GM12874 (cell line): ENCODE data around the gene ZNF669.

Source experiments
- TF ChIP-seq, protein P1 (sequence below): IDR thresholded peaks from 2 replicates; pipeline ENCODE4 v1.5.1; 2011; ENCODE audit warnings: low read depth, mild to moderate bottlenecking, control low read depth, low read length, moderate library complexity; ENCODE audit not compliant: insufficient read depth

Gene ZNF669

DNA sequence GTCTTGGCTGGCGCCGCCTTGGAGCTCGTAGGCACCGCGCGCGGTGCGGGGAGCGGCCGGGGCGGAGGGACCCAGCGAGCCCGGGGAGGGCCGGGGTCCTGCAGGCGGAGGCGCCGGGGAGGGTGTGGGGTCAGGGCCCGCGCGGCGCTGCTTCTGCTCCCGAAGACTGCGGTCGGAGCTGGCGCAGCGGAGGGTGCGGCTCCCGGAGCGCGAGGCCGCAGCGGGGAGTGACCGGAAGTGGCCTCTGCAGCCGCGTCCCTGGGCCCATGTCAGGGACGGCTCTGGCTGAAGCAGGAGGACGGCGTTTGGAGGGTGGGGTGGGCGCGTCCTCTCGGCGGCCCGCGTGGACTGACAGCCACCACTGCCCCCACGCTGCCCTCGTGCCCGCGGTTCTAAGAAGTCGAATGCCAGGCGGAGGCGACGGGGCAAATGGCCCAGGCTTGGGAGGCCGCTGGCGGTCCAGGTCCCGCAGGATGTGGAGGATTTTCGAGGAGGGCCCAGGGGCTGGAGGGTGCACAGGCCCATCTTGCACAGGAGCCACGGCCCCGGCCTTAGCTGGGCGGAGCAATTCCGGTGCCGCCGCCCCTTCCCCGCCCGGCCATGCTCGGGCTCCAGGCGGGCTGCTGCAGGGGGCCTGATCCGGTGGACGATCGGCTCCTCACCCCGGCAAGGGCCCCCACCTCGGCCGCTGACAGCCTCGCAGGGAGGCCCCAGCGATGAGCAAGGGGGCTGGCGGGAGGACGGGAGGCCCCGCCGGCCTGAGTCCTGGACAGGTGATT lies 7.7 kb upstream of the ZNF669 start:
- TF ChIP-seq, protein P1, sequence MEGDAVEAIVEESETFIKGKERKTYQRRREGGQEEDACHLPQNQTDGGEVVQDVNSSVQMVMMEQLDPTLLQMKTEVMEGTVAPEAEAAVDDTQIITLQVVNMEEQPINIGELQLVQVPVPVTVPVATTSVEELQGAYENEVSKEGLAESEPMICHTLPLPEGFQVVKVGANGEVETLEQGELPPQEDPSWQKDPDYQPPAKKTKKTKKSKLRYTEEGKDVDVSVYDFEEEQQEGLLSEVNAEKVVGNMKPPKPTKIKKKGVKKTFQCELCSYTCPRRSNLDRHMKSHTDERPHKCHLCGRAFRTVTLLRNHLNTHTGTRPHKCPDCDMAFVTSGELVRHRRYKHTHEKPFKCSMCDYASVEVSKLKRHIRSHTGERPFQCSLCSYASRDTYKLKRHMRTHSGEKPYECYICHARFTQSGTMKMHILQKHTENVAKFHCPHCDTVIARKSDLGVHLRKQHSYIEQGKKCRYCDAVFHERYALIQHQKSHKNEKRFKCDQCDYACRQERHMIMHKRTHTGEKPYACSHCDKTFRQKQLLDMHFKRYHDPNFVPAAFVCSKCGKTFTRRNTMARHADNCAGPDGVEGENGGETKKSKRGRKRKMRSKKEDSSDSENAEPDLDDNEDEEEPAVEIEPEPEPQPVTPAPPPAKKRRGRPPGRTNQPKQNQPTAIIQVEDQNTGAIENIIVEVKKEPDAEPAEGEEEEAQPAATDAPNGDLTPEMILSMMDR: no peak

DNA sequence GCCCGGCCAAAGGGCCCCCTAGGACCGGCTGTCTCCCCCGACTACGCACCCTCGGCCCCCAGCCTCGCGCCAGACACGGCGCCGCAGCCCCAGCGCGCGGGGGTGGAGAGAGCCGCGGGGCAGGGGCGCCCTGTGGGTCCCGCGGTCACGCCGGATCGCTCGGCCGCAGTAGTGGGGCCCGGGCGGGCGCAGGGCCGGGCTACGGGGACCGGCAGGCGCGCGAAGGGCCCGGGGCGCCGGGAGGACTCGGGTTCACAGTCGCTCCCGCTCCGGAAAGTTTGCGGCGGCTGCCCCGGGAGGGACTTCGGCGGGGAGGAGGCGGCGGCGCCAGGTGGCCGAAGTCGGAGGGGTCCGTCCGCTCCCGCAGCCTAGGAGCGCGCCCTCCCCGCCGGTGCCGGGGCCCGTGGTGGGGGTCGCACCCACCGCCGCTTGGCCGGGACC lies 7.1 kb upstream of the ZNF669 start:
- TF ChIP-seq, protein P1: no peak

DNA sequence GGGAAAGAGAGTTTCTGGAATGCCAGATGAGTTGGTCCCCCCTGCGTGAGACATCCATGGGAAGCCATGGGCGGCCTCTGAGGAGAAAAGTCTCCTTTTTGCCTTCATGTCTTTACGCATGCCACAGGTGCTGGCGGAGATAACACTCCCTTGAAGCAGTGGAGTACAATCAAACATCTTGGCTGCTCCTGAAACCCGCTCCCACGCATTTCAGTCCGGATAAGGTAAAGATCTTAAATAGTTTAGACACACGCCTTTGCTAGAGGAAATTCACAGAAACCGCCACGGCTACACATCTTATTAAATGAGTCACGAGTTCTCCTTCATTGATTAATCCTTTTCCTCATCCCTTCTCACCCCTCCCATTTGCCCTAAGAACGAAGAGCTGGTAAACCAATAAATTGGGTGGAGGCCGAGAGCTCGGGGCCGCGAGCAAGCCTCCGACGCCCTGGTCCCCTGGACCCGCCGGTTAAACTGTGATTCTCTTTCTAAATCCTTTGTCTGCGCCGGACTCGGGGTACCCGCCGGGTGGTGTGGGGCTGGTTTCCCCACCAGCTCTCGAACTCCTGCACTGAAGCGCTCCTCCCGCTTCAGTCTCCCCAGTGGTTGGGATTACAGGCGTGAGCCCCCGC lies 6.6 kb upstream of the ZNF669 start:
- TF ChIP-seq, protein P1: no peak

DNA sequence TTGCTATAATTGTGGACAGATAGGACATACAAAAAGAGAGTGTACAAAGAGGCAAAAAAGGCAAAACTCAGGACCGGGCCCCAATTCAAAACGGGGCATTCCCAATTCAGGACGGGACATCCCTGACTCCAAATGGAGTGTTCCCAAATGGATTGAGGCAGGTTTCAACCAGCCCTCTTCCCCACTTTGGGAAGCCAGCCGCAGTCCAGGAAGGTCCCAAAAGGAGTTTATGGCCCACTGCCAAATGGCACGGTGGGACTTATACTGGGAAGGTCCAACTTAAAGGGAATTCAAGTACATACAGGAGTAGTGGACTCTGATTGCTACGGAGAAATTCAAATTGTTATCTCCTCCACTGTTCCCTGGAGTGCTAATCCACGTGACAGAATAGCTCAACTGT lies 3.5 kb upstream of the ZNF669 start:
- TF ChIP-seq, protein P1: no peak

DNA sequence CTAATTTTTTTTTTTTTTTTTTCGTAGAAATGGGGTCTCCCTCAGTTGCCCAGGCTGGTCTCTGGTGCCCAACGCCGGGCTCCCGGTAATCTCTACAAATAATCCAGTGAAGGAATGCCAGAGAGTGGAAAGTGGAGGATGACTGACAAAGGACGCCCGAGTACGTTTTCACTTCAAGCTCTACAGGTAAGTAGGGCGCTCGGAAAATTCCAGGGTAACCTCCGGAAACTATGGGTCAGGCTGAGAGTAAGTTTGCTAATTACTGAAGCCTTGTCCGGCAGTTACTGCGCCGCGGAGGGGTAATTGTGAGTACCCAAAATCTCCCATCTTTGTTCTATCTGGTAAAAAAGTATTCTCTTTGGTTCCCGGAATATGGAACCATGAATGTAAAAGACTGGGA lies 1.8 kb upstream of the ZNF669 start:
- TF ChIP-seq, protein P1: no peak

DNA sequence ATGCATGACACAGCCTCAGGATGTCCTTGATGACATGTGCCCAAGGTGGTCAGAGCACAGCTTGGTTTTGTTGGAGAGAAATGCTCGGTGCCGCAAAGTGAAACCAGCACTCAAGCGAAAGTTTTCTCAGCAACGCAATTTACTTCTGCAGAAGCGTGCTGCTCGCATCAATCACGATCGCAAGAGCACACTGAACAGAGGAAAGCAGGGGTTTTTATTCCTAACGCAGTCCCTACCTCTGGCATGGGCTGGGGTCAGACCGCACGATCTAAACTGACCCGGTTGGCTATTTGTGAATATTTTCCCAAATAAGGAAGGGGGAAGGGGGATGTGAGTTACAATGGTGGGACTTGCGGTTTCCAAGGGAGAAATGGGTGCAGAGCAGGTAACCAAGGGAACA lies 809 bp upstream of the ZNF669 start:
- TF ChIP-seq, protein P1: no peak

DNA sequence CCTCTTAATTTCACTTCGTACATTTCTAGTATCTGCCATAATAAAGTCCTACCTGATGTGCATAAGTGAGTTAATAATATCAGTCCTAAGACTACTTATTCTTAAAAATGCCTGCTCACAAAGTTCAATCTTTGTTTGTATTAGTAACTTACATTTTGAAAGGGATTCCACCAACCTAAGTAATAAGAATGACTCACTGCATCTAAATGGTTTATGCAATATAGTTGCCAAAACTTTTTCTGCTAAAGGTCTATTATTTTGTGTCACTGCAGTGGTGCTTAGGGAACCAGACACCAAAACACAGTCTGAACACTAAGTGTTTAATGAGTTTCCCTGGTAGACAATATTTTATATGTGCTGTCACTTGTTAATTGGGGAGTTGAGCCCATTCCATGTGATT lies 1.8 kb downstream of the ZNF669 start:
- TF ChIP-seq, protein P1: no peak
